K562 (cell line): ENCODE results near the gene SEBOX. TPM values are rescaled to one million over a fixed set of nuclear protein-coding genes. Genes with fewer than 3 reads are reported as not detected.

ENCODE experiments used
- CHD1 ChIP-seq: fragments of 200-600 bp; sonication (generic); IDR thresholded peaks from one replicate; pipeline ENCODE4 v1.6.1; 2012; ENCODE audit warnings: mild to moderate bottlenecking, moderate library complexity, low read length, inconsistent platforms
- GTF2A2 ChIP-seq: IDR thresholded peaks from 2 replicates; pipeline ENCODE4 v1.6.1; 2016; ENCODE audit warnings: mild to moderate bottlenecking, missing genetic modification characterization, missing compliant biosample characterization
- KDM2B ChIP-seq: fragments of 250-450 bp; sonication (Bioruptor Pico); IDR thresholded peaks from 2 replicates; pipeline ENCODE4 v1.8.0; 2021; ENCODE audit warnings: mild to moderate bottlenecking, moderate library complexity
- NFE2 ChIP-seq: IDR thresholded peaks from 2 replicates; pipeline ENCODE4 v1.6.1; 2014; ENCODE audit warnings: antibody characterized with exemption, low read depth
- NR2C1 ChIP-seq, 2 experiments: fragments of 450-650 bp; IDR thresholded peaks; 2 replicates each; pipeline ENCODE4 v1.6.1; 2017; ENCODE audit warnings: mild to moderate bottlenecking in 2 of 2, antibody characterized with exemption in 1 of 2, inconsistent platforms in 1 of 2, missing compliant biosample characterization in 1 of 2, missing genetic modification characterization in 1 of 2
- PHB ChIP-seq: fragments of 250-450 bp; sonication (Bioruptor Pico); IDR thresholded peaks from 2 replicates; pipeline ENCODE4 v1.5.0; 2021
- POLR3G ChIP-seq: IDR thresholded peaks from 2 replicates; pipeline ENCODE4 v1.6.1; 2011; ENCODE audit not compliant: insufficient read length, insufficient replicate concordance; ENCODE audit errors: extremely low read depth
- PRPF4 ChIP-seq: fragments of 200-400 bp; formaldehyde crosslinking; IDR thresholded peaks from one replicate; pipeline ENCODE4 v1.6.1; 2017; ENCODE audit warnings: low read length, low read depth, mild to moderate bottlenecking; ENCODE audit not compliant: insufficient read depth, poor library complexity, severe bottlenecking
- RFX5 ChIP-seq: IDR thresholded peaks from 2 replicates; pipeline ENCODE4 v1.6.1; 2011; ENCODE audit warnings: low read depth, mild to moderate bottlenecking, improper control_type of control experiment, low read length
- WHSC1 ChIP-seq: IDR thresholded peaks from one replicate; pipeline ENCODE4 v1.6.1; 2012; ENCODE audit warnings: low read length, control low read depth, inconsistent platforms
- ZNF212 ChIP-seq: fragments of 450-650 bp; formaldehyde crosslinking; IDR thresholded peaks from 2 replicates; pipeline ENCODE4 v1.4.0; 2020; ENCODE audit warnings: mild to moderate bottlenecking
- ZNF695 ChIP-seq: fragments of 450-650 bp; formaldehyde crosslinking; IDR thresholded peaks from 2 replicates; pipeline ENCODE4 v1.4.0; 2020; ENCODE audit warnings: mild to moderate bottlenecking, moderate library complexity
- polyA plus RNA-seq, 8 experiments: library from polyadenylated mRNA; depleted of rRNA in 4 of 8; stranded (reverse) in 5 of 8; unstranded in 3 of 8; fragments of >200 nt; fragmentation: Nextera tagmentation in 2 of 8; fragmentation: Illumina TruSeq in 1 of 8; extraction: Ambion mirVana in 2 of 8; extraction: Trizol in 1 of 8; gene quantifications; 2 replicates each; pipeline versions ENCODE4 v1.2.1 to v1.2.3, GENCODE V29; 2011 to 2014; ENCODE audit warnings: inconsistent platforms in 1 of 8, missing spikeins in 1 of 8
- total RNA-seq, 7 experiments: library from RNA; depleted of rRNA in 6 of 7; stranded (reverse); fragments of >200 nt in 6 of 7; fragmentation: Illumina TruSeq in 2 of 7; extraction: Trizol in 2 of 7; gene quantifications; 2 replicates each; pipeline versions ENCODE4 v1.2.1 to v1.2.3, GENCODE V29; 2011 to 2021; ENCODE audit warnings: low replicate concordance in 1 of 7
- TF ChIP-seq, protein P1 (sequence below): fragments of 450-650 bp; IDR thresholded peaks from 2 replicates; pipeline ENCODE4 v1.6.1; 2016; ENCODE audit warnings: mild to moderate bottlenecking
- TF ChIP-seq, protein P2 (sequence below): fragments of 250-450 bp; sonication (Bioruptor Pico); IDR thresholded peaks from 2 replicates; pipeline ENCODE4 v1.8.0; 2021; ENCODE audit warnings: borderline replicate concordance, mild to moderate bottlenecking, moderate library complexity; ENCODE audit not compliant: poor library complexity, severe bottlenecking
- TF ChIP-seq, protein P3 (sequence below): sonication (generic); formaldehyde crosslinking; IDR thresholded peaks from 2 replicates; pipeline ENCODE4 v1.8.0; 2022; ENCODE audit warnings: missing genetic modification reagents, mild to moderate bottlenecking, moderate library complexity, borderline replicate concordance
- TF ChIP-seq, protein P4 (sequence below): sonication (generic); formaldehyde crosslinking; IDR thresholded peaks from 2 replicates; pipeline ENCODE4 v1.8.1; 2023; ENCODE audit warnings: mild to moderate bottlenecking, missing genetic modification reagents
- TF ChIP-seq, protein P5 (sequence below): fragments of 250-450 bp; sonication (Bioruptor Pico); IDR thresholded peaks from 2 replicates; pipeline ENCODE4 v1.9.0; 2021; ENCODE audit warnings: mild to moderate bottlenecking
- TF ChIP-seq, protein P6 (sequence below): IDR thresholded peaks from 3 replicates; pipeline ENCODE4 v1.6.1; 2011; ENCODE audit warnings: borderline replicate concordance, mild to moderate bottlenecking; ENCODE audit not compliant: insufficient read length, insufficient read depth

SEBOX gene
- total and polyA plus RNA-seq, 9 of the 15 experiments (the other 6 are each of a cell fraction or from before 2014, with no cell fraction given): not detected

DNA sequence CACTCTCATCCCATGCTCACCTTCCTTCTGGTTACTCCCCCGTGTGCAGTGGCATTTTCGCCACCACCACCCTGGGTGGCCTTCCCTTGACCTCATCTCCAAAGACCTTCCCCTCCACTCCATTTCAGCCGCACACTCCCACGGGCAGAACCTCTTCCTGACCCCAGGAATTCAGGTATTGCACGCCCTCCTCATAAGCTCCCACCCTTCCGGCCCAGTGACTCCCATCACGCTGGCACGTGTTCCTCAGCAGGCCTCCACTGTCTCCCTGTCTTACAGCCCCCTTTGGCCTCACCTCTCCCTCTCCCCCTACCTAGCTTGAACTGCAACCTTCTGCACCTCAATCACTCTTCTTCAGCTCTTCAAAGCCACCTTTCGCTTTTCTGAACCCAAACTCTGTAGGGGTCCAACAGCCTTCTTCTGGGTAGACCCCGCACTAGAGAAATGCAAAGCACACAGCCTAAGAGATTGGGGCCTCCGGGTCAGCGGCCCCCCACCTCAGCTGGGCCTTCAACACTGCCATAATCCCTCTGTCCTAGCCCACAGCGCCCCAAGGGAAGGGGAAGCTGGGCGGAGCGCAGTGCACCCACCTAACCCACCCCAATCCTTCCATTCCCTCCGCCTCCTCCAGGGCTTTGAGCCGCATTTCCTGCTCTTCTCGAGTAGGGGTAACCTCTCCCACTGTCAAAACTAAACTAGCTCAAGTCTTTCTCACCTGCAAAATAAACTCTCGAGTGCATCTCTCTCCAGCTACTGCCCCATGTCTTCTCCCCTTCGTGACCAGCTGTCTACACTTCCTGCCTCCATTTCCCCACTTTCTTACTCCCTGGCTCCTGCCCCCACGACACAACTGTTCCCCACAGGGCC is 47.7 kb downstream of the SEBOX start (continued):
- TF ChIP-seq NFE2 (no peak), ZNF212 (CRISPR knock-in tag) (no peak), PRPF4 (no peak), NR2C1 (IDR thresholded peaks at IDR 0.05) (peak; percentile 10; the same call in 1 of the 2 replicates), NR2C1 (tag; IDR thresholded peaks at IDR 0.05) (0 out of 2 replicates have a peak, but pooled peaks have one; percentile 26), CHD1 (no peak), ZNF695 (CRISPR knock-in tag) (no peak), RFX5 (no peak), GTF2A2 (tag) (no peak), POLR3G (no peak), KDM2B (CRISPR knock-in tag) (no peak), WHSC1 (peak; percentile 20), PHB (no peak)
- TF ChIP-seq, protein P1, sequence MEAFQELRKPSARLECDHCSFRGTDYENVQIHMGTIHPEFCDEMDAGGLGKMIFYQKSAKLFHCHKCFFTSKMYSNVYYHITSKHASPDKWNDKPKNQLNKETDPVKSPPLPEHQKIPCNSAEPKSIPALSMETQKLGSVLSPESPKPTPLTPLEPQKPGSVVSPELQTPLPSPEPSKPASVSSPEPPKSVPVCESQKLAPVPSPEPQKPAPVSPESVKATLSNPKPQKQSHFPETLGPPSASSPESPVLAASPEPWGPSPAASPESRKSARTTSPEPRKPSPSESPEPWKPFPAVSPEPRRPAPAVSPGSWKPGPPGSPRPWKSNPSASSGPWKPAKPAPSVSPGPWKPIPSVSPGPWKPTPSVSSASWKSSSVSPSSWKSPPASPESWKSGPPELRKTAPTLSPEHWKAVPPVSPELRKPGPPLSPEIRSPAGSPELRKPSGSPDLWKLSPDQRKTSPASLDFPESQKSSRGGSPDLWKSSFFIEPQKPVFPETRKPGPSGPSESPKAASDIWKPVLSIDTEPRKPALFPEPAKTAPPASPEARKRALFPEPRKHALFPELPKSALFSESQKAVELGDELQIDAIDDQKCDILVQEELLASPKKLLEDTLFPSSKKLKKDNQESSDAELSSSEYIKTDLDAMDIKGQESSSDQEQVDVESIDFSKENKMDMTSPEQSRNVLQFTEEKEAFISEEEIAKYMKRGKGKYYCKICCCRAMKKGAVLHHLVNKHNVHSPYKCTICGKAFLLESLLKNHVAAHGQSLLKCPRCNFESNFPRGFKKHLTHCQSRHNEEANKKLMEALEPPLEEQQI: no peak
- TF ChIP-seq, protein P2, sequence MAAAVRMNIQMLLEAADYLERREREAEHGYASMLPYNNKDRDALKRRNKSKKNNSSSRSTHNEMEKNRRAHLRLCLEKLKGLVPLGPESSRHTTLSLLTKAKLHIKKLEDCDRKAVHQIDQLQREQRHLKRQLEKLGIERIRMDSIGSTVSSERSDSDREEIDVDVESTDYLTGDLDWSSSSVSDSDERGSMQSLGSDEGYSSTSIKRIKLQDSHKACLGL: no peak
- TF ChIP-seq, protein P3, sequence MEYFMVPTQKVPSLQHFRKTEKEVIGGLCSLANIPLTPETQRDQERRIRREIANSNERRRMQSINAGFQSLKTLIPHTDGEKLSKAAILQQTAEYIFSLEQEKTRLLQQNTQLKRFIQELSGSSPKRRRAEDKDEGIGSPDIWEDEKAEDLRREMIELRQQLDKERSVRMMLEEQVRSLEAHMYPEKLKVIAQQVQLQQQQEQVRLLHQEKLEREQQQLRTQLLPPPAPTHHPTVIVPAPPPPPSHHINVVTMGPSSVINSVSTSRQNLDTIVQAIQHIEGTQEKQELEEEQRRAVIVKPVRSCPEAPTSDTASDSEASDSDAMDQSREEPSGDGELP (CRISPR knock-in tag): 0 out of 2 replicates have a peak, but pooled peaks have one; percentile 3
- TF ChIP-seq, protein P4, sequence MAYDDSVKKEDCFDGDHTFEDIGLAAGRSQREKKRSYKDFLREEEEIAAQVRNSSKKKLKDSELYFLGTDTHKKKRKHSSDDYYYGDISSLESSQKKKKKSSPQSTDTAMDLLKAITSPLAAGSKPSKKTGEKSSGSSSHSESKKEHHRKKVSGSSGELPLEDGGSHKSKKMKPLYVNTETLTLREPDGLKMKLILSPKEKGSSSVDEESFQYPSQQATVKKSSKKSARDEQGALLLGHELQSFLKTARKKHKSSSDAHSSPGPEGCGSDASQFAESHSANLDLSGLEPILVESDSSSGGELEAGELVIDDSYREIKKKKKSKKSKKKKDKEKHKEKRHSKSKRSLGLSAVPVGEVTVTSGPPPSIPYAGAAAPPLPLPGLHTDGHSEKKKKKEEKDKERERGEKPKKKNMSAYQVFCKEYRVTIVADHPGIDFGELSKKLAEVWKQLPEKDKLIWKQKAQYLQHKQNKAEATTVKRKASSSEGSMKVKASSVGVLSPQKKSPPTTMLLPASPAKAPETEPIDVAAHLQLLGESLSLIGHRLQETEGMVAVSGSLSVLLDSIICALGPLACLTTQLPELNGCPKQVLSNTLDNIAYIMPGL (CRISPR knock-in tag): no peak
- TF ChIP-seq, protein P5, sequence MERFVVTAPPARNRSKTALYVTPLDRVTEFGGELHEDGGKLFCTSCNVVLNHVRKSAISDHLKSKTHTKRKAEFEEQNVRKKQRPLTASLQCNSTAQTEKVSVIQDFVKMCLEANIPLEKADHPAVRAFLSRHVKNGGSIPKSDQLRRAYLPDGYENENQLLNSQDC (CRISPR knock-in tag): no peak
- TF ChIP-seq, protein P6, sequence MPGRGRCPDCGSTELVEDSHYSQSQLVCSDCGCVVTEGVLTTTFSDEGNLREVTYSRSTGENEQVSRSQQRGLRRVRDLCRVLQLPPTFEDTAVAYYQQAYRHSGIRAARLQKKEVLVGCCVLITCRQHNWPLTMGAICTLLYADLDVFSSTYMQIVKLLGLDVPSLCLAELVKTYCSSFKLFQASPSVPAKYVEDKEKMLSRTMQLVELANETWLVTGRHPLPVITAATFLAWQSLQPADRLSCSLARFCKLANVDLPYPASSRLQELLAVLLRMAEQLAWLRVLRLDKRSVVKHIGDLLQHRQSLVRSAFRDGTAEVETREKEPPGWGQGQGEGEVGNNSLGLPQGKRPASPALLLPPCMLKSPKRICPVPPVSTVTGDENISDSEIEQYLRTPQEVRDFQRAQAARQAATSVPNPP: no peak
